HG03354 (cell line): ENCODE data around the gene PABPC5.
A peak's percentile ranks its signal among the peaks of the same experiment; 100 is the strongest.

Source experiments
- ATAC-seq: cut with Tn5 transposase; IDR thresholded peaks from one replicate; pipeline ENCODE4 v1.9.1; 2021; ENCODE audit warnings: mild to moderate bottlenecking; ENCODE audit not compliant: unreplicated experiment, poor library complexity, severe bottlenecking

The PABPC5 gene

GRCh38 chrX:91434351-91435168 is at the start of gene PABPC5:
TSS of gene PABPC5 (plus strand) at chrX:91434839. CDS start at chrX:91435578, 739 bp downstream.
- ATAC-seq = no peak

DNA sequence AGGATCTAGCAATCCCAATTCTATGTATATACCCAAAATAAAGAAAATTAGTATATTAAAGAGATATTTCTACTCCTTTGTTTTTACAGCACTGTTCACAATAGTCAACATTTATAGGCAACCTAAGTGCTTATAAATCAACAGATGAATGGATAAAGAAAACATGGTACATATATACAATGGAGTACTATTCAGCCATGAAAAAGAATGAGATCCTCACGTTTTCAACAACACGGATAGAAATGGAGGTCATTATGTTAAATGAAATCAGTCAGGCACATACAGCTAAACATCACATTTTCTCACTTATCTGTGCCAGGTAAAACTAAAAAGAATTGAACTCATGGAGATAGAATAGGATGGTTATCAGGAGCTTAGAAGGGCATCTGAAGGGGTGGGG is 45.6 kb upstream of the PABPC5 start:
- ATAC-seq = no peak

GRCh38 chrX:91414713-91415112 is 19.9 kb upstream of the PABPC5 start:
- peak; percentile 63 for ATAC-seq

- no peak for ATAC-seq
These were observed 756 bp downstream of the PABPC5 start for GRCh38 chrX:91435395-91435794.
